CMK (cell line): Measurements from ENCODE around the gene NUP58.

ENCODE experiments used
- DNase-seq: peaks from one replicate; pipeline ENCODE4 v3.0.0-alpha.2; 2010; ENCODE audit warnings: low read depth

Gene NUP58

GRCh38 chr13:25377244-25377962, 76.0 kb downstream of the NUP58 start:
- no peak for DNase-seq

- DNase-seq = no peak
Measured at GRCh38 chr13:25378528-25378927, 77.1 kb downstream of the NUP58 start.

GRCh38 chr13:25379011-25379410, 77.6 kb downstream of the NUP58 start:
- no peak for DNase-seq

GRCh38 chr13:25380082-25380481, 78.7 kb downstream of the NUP58 start:
- DNase-seq = no peak

GRCh38 chr13:25380741-25381324, 79.4 kb downstream of the NUP58 start:
- DNase-seq = no peak

- no peak for DNase-seq
Measured at GRCh38 chr13:25384758-25385410, 83.5 kb downstream of the NUP58 start.

- no peak for DNase-seq
Measured at GRCh38 chr13:25391932-25392331, 90.5 kb downstream of the NUP58 start.
